Left lobe of liver (tissue), 2 donors: ENCODE results near the gene TTLL12. TPM values are rescaled to one million over a fixed set of nuclear protein-coding genes. Genes with fewer than 3 reads are reported as not detected.
"Not testable (repeated sequence)": the region's sequence is repeated elsewhere in the genome, so short reads cannot be mapped to it uniquely, and the experiment has no call there.

Experiments
- ATAC-seq: fragments of 200-7000 bp; cut with Tn5 transposase; one replicate; pipeline ENCODE4 v1.9.1; 2020; ENCODE audit warnings: mild to moderate bottlenecking, moderate library complexity
- DNase-seq: peaks from one replicate; pipeline ENCODE4 v3.0.0-alpha.2; 2020; ENCODE audit warnings: low spot score
- total RNA-seq: library from RNA; stranded (reverse); gene quantifications from one replicate; pipeline ENCODE4 v1.2.1, GENCODE V29; 2021
- donor health status: DM: no; HTN: no; CAD: no; lungs with moderate emphysema.
- donor health status: DM: no; HTN: yes; CAD: no.

Gene TTLL12
- total RNA-seq, 1 donor from 2014 or later: 26.6 TPM

- DNase-seq: no peak
- ATAC-seq: no peak
Measured at GRCh38 chr22:43157874-43158546, 28.9 kb downstream of the TTLL12 start.

DNA sequence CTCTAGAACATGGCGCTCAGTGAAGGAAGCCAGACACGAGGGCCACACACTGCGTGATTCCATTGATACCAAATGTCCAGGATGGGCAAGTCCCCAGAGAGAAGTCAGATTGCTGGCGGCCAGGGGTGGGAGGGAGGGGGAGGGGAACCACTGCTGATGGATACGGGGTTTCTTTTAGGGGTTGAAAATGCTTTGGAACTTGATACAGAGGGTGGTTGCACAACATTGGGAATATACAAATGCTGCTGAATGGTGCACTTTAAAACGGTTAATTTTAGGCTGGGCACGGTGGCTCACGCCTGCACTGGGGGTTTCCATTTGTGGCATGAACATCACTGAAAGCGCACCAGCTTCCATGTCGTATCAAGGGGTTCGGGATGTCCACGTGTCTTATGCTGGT lies 30.5 kb downstream of the TTLL12 start:
- DNase-seq (no peak), ATAC-seq (no peak)

DNA sequence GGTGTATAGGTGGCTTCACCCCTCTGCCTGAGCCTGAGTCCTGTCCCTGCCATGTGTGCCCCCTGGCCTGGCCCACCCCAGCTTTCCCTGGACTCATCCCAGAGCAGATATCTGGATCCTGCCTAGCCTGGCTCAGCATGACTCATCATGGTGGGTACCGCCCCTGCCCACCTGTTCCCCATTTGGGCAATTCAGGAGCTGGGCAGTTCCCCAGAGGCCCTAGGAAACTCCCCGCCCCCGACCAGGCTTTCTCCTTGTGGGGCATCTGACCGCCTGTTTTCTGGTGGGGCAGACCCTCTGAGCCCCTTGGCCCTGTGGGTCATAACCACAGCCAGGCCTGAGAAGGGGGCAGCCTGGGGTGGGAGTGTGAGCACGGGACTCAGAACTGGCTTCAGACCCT lies 31.1 kb downstream of the TTLL12 start:
- ATAC-seq (no peak), DNase-seq (no peak)

- ATAC-seq: no peak
Measured at GRCh38 chr22:43154887-43155536, 31.9 kb downstream of the TTLL12 start.

DNA sequence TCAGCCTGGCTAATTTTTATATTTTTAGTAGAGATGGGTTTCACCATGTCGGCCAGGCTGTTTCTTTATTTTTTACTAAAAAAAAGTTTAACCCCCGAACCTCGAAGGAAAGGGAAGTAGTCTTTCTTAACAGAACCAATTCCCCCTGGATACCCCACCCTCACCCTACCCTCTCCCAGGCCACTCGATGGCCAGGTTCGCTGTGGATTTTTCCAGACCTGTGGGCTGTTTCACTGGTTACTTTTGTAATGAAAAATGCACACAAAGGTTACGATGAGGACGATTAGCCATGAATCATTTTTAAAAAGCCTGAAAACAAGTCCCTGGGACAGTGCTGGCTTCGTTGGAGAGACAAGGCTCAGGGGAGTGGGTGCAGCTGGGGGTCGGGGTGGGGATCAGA lies 33.0 kb downstream of the TTLL12 start:
- no peak for DNase-seq
- ATAC-seq: no peak

More at GRCh38 chr22:43154887-43155536, 31.9 kb downstream of the TTLL12 start:
- DNase-seq: no peak

- ATAC-seq (peak; percentile 69), DNase-seq (peak; percentile 66)
Measured at GRCh38 chr22:43152357-43153071, 34.4 kb downstream of the TTLL12 start.

GRCh38 chr22:43152003-43152356 lies 35.0 kb downstream of the TTLL12 start:
- peak; percentile 4 for ATAC-seq
- no peak for DNase-seq

- ATAC-seq: peak; percentile 91
- peak; percentile 85 for DNase-seq
Measured at GRCh38 chr22:43151251-43152002, 35.5 kb downstream of the TTLL12 start, which contains the start of gene TSPO. TSS of gene TSPO (plus strand) at chr22:43151559. CDS start at chr22:43159239, 7,680 bp downstream.

GRCh38 chr22:43150731-43151206 lies 36.2 kb downstream of the TTLL12 start:
- ATAC-seq: no peak
- DNase-seq: no peak

DNA sequence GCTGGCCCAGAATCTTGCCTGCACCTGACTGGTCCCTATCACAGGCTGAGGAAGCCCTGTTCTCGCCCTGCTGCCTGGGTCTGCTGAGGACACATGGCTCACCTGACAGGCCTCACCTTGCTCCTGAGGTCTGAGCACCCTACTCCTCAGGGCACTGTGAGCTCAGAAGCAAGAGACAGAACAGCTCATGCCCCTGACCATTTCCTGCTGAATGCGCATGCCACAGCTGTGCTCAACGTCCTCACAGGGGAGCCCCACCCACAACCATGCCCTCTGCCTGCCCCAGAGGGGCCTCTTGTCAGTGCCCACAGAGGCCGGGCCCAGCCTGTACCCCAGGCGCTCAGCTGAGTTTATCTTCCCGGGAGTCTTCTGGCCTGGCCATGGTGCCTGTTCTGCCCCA lies 38.4 kb downstream of the TTLL12 start:
- ATAC-seq: no peak
- DNase-seq: no peak

GRCh38 chr22:43147821-43148220 lies 39.1 kb downstream of the TTLL12 start:
- DNase-seq: no peak
- no peak for ATAC-seq

GRCh38 chr22:43146332-43146731 lies 40.6 kb downstream of the TTLL12 start:
- not testable (repeated sequence) for ATAC-seq, DNase-seq

DNA sequence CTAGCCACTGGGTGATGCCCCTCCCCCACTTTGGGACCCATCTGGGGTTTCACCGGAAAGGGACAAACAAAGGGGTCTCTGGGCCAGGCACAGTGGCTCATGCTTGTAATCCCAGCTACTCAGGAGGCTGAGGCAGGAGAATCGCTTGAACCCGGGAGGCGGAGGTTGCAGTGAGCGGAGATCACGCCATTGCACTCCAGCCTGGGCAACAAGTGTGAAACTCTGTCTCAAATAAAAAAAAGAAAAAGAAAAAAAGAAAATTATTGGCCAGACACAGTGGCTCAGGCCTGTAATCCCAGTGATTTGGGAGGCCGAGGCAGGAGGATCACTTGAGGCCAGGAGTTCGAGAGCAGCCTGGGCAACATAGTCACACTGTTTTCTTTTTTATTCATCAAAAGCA lies 41.6 kb downstream of the TTLL12 start:
- not testable (repeated sequence) for ATAC-seq, DNase-seq

DNA sequence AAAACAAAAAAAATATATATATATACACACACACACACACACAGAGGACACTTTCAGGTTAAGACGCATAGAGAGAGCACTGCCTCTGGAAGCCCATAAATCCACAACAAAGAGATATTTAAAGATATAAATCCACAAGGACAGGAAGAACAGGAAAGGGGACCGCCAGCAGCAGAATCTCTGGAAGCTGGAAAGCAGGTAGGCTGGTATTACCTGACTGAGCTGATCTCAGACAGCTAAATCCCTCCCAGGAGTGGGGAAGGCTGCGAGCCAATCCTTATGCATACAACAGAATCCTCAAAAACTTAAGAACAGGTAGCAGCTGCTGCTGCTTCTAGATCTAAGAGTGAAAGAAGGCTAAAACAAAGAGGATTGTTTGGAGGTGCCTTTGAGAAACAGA lies 42.0 kb downstream of the TTLL12 start:
- ATAC-seq: no peak

DNA sequence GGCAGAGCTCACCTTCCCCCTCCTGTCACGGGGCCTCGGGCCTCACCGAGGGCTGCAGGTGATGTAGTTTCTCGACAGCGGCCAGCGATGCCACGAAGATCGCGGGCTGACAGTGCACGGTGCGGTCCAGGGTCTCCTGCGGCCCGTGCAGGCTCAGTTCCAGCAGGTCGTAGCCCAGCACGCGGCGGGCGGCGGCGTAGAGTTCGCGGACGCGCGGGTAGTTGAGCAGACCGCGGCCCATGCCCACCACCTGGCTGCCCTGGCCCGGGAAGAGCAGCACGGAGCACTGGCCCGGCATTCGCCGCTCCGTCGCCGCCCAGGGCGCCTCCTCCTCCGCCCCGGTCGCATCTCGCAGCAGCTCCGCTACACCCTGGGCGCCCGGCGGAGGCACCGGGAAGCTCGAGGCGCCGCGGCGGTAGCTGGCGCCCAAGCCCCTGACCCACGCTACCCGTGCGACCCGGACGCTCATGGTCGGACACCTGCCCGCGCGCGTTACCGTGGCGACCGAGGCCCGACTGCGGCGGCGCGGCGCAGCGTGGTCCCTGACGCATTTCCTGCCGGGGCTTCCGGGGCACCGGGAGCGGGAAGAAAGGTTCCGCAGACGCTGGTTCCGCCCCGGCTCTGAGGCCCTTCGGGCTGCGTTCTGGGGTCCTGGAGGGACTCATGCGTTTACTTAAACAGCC lies 43.9 kb downstream of the TTLL12 start, which contains the start of gene MCAT:
TSS of gene MCAT (minus strand) at position 519 of the 683 bp plus-strand sequence. CDS start at position 469, 50 bp downstream.
- DNase-seq: peak; percentile 90
- ATAC-seq: peak; percentile 96

More for the DNA sequence above, 42.0 kb downstream of the TTLL12 start:
- DNase-seq: no peak

GRCh38 chr22:43136801-43137200 lies 50.1 kb downstream of the TTLL12 start:
- peak; percentile 28 for ATAC-seq
- no peak for DNase-seq

DNA sequence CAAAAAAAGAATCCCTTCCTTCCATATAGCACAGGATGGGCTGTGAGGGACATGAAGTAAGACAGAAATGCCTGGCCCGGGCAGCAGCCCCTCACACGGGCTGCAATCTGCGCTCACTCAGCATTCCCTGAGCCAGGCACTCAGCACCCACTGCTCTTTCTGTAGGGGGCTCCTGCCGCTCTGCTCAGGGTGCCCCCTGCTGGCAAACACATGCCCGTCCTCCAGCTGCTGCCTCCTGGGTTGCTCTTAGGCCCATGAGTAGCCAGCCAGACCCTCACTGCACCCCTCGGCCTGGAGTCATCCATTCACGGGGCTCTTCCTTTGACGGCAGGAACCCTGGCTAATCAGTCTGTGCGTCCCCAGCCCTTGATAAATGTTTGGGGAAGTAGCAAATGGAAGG lies 50.7 kb downstream of the TTLL12 start:
- DNase-seq (no peak), ATAC-seq (peak; percentile 69)

DNA sequence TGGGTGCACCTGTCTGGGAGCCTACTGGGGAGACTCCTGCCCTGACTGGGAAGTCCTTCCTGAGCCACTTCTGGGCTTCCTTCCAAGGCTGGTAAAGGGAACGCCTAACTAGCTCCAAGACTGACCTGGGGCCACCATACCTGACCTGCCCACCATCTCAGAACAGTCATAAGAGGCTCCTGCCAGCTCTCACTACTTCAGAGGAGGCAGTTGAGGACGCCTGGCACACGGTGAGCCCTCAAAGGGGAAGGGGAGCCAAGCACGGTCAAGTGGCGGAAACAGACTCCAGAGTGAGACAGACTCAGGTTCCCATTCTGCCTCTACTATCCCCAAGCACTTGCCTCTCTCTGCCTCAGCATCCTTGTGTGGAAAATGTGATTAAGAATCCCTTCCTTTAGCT lies 51.4 kb downstream of the TTLL12 start:
- ATAC-seq (no peak), DNase-seq (no peak)

GRCh38 chr22:43134553-43134952 lies 52.4 kb downstream of the TTLL12 start:
- DNase-seq (no peak), ATAC-seq (no peak)

DNA sequence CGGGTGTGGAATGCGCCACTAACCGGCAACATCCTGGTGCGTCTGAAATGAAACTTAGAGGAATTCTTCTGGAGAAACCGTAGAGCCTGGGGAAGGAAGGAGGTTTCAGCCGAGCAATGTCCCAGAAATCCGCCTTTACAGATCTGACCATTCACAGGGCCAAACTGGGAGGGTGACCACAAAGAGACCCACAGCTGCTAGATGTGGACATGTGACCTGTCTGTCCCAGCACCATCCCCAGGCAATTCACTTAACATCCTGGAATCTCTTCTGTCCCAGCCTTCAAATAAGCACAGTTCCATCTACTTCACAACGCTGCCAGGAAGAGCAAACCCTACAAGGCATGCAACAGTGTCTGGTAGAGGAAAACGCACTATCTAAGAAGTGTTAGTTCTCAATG lies 53.5 kb downstream of the TTLL12 start:
- DNase-seq (no peak), ATAC-seq (no peak)
